ENCODE results near the gene EML4.

The EML4 gene

DNA sequence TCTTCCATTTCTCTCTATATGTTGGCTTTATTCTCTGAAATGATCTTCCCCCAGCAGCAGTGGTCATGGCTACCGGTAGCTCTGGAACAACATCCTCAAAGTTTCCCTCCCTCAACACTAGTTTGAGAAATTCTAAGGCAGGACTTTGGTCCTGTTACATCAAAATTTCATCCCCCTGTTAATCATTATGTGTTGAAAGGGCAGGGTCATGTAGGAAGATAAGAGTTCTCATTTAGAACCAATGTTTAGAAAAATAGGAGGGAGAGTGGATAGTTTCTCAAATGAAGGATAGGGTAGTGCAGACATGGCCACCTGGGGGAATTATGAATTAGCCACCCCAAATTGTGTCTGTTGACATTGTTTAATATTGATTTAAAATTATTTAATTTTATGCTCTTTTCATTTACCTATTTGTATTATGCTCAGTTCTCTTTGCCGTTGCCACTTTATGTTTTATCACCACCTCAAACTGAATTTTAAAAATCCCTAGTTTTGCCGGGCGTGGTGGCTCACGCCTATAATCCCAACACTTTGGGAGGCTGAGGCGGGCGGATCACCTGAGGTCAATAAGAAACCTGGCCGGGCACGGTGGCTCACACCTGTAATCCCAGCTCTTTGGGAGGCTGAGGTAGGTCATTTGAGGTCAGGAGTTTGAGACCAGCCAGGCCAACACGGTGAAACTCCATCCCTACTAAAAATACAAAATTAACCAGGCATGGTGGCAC, 22.3 kb downstream of the EML4 start:
- H3K4me3 ChIP-seq (ENCODE audit: low read length), result no peak overlapping the region
- no peak for DNase-seq (ENCODE audit: low read depth, low spot score)

DNA sequence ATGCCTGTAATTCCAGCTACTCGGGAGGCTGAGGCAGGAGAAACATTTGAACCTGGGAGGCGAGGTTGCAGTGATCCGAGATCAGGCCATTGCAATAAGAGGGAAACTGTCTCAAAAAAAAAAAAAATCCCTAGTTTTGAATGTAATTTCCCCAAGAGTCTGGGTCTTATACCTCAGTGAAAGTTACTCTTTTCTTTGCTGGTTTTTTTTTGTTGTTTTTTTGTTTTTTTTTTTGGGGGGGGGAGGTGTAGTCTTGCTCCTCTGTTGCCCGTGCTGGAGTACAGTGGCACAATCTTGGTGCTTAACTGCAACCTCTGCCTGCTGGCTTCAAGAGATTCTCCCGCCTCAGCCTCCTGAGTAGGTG, 22.8 kb downstream of the EML4 start:
- DNase-seq (ENCODE audit: low read depth, low spot score), result no peak
- H3K4me3 ChIP-seq (ENCODE audit: low read length), result no peak overlapping the region

DNA sequence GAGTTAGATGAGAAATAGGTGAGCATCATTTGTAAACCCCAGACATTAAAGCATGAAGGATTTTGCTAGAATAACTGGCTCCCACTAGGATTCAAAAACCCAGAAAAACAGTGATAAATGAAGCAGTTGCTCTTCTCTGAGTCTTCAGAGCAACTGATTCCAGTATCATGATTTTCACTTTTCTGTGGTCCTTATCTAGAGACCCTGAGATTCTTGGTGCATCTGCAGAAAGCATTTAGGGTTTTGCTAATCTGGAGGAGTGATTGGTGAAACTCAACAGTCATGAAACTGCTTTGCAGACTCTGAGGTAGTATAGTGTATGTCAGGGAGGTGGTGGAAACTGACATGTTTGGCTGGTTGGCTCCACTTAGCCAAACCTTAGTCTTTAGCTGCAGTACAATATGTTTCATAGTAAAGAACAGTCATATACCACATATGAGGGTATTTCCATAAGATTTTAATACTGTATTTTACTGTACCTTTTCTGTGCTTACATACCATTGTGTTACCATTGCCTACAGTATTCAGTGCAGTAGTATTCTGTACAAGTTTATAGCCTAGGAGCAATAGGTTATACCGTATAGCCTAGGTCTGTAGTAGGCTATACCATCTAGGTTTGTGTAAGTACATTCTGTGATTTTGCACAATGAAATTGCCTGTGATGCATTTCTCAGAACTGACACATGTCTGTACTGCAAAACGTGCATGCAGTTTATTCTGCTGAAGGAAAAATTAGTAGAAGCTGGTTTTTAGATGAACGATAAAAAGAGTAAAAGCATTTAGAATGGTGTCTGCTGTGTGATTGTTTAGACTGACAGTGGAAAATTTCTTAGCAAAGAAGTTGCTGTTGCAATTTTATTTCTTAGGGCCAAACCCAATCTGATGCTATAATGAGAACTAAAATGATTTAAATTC, 23.8 kb downstream of the EML4 start:
- H3K4me3 ChIP-seq (ENCODE audit: low read length), result no peak overlapping the region
- no peak for DNase-seq (ENCODE audit: low read depth, low spot score)

DNA sequence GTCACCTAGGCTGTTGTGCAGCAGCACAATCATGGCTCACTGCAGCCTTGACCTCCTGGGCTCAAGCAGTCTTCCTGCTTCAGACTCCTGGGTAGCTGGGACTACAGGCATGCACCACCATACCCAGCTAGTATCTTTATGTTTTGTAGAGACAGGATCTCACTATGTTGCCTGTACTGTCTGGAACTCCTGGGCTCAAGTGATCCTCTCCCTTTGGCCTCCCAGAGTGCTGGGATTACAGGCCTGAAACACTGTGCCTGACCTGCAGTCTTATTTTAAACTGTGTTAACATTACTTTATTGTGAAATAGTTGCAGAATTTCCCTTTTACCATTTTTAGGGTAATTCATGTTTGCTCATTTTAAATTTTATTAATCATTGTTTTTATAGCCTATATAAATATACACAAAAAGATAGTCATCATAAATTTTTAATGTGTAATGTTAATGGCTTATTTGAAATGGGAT, 24.6 kb downstream of the EML4 start:
- no peak overlapping the region for H3K4me3 ChIP-seq (ENCODE audit: low read length)
- DNase-seq (ENCODE audit: low read depth, low spot score), result no peak

DNA sequence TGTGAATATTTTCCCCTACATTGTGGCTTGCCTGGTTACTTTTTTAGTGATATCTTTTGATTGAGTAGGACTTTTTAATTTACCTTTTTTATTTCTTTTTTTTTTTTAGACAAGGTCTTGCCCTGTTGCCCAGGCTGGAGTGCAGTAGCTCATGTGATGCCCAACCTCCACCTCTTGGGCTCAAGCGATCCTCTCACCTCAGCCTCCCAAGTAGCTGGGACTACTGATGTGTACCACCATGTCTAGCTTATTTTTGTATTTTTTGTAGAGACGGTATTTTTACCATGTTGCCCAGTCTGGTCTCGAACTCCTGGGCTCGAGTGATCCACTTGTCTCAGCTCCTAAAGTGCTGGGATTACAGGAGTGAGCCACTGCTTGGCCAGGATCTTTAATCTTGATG, 25.3 kb downstream of the EML4 start:
- no peak overlapping the region for H3K4me3 ChIP-seq (ENCODE audit: low read length)
- DNase-seq (ENCODE audit: low read depth, low spot score), result no peak

DNA sequence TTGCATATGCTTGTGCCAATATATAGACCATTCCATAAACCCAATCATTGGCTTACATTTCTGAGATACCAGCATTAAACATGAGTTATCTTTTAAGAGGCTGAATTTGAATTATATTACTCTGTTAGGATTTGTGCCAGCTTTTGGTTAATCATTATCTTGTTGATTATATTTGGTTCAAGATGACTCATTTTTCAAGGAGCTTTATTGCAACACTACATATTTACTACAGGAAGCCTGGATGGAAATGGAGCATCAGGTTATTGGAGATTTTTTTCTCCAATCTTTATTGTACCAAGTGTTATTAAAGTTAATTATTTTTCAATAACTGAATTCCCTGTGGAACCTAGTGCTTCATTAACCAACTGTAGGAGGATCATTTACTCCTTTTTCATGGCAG, 26.4 kb downstream of the EML4 start:
- no peak overlapping the region for H3K4me3 ChIP-seq (ENCODE audit: low read length)

DNA sequence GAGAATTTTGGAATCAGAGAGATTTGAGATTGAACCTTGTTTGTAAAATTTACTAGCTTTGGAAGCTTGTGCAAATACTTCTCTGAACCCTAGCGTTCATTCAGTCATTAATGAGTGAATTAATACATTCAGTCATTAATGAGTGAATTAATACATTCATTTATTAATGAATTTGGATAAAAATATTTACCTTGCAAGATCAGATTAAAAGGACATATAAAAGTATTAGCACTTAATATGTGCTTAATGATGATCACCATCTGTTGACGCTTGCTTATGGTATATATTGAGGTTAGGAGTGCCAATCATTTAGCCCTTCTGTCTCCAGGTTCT, 26.9 kb downstream of the EML4 start:
- H3K4me3 ChIP-seq (ENCODE audit: low read length), result no peak overlapping the region
- no peak for DNase-seq (ENCODE audit: low read depth, low spot score)

More for the DNA sequence above, 26.4 kb downstream of the EML4 start:
- no peak for DNase-seq (ENCODE audit: low read depth, low spot score)

DNA sequence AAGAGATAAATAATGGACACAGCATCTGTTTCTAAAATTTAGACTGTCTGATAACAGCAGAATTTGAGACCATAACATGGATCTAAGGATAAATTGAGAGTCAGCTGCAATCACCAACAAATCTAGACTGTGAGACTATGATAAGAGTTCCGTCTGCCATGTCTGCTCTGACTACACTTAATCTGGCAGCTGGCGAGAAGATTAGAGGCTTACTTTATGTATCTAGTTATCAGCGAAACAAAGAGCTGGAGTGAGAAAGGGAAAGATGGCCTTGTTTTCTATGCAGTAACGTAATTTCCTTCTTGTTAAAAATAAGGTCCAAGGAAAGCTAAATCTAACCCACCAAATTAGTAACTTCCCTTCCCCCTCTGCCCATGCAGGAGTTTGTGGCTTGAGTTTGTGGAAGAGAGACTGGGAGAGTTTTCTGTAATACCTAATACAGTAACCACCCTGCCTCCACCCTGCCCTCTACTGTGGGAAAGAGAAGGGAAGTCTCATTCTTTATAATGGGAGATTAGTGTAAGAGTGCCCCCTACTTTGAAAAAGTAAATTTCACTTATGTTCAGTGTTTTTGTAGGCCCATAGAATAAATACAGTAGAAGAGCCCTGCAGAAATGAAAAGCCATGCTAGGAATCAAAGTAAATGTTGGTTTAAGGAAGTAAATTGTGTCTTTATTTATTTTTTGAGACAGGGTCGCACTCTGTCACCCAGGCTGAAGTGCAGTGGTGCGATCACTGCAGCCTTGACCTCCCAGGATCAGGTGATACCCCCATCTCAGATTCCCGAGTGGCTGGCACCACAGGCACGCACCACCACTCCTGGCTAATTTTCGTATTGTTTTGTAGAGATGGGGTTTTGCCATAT, 27.5 kb downstream of the EML4 start:
- no peak overlapping the region for H3K4me3 ChIP-seq (ENCODE audit: low read length)
- peak; percentile 18 for DNase-seq (ENCODE audit: low read depth, low spot score)

DNA sequence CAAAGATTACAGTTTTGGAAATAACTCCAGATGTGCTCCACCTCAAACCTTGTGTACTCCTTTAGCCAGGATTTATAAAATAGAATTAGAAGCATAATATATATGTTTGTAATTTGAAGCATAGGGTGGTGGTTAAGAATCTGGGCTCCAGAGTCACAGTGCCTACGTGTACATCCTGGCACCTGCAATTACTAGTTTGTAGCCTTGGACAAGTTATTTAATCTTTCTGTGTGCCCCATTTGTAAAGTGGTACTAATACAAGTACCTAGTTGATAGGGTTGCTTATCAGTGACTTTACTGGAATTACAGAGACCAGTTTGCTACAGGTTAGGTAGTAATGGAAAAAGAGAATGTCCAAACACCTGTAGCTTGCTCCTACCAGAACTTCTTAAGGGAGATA, 28.6 kb downstream of the EML4 start:
- no peak for DNase-seq (ENCODE audit: low read depth, low spot score)
- H3K4me3 ChIP-seq (ENCODE audit: low read length), result no peak overlapping the region

DNA sequence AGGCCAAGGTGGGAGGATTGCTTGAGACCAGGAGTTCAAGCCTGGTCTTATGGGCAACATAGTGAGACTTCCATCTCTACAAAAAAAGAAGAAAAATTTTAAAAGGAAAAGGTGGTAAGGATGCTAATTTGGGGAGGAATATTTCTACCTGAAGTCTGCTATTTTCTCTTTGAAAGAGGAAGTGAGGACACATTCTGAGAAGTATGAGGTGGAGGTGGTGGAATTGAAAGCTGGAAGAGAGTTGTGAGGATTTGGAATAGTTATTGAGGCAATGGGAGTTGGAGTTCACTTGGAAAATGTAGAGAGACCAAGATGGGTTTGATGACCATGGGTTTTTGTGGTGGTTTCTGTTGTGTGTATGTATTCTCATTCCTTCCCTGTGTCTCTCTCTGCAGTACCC, 29.3 kb downstream of the EML4 start:
- no peak for DNase-seq (ENCODE audit: low read depth, low spot score)
- H3K4me3 ChIP-seq (ENCODE audit: low read length), result no peak overlapping the region

DNA sequence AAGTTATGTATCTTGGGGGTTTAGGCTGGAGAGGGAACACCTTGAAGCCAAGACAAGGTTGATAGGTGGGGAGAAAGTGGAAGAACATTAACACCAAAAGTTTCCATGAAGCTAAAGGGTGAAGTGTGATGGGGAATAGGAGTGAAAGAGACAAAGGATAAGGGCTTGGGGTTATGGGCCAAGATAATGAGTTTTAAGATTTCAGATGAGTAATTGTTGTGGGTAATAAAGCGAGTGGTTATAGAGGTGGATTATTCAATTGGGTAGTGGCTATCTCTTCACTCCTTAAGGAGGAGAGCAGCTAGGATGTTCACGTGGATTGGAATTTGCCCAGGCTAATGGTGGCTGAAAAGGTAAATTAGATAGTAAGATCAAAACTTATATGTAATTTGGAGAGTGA, 29.8 kb downstream of the EML4 start:
- DNase-seq (ENCODE audit: low read depth, low spot score), result no peak
- H3K4me3 ChIP-seq (ENCODE audit: low read length), result no peak overlapping the region

DNA sequence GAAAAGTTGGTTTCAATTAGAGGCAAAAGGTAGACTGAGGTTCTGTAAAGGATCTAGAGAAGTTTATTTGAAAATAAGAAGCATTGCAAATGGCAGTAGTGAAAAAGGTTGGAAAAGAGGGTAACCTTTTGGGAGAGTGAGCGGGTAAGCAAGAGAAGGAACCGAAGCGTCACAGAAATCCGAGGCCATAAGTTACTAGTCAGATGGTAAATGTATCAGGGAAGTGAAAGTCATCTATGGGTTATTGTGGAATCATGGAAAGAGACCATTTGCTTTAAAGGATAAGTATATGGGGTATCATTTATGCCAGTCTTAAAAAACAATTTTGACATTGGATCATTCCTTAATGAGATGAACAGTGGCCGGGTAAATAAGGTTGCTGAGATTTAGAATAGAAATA, 30.5 kb downstream of the EML4 start:
- DNase-seq (ENCODE audit: low read depth, low spot score), result no peak
- H3K4me3 ChIP-seq (ENCODE audit: low read length), result no peak overlapping the region

DNA sequence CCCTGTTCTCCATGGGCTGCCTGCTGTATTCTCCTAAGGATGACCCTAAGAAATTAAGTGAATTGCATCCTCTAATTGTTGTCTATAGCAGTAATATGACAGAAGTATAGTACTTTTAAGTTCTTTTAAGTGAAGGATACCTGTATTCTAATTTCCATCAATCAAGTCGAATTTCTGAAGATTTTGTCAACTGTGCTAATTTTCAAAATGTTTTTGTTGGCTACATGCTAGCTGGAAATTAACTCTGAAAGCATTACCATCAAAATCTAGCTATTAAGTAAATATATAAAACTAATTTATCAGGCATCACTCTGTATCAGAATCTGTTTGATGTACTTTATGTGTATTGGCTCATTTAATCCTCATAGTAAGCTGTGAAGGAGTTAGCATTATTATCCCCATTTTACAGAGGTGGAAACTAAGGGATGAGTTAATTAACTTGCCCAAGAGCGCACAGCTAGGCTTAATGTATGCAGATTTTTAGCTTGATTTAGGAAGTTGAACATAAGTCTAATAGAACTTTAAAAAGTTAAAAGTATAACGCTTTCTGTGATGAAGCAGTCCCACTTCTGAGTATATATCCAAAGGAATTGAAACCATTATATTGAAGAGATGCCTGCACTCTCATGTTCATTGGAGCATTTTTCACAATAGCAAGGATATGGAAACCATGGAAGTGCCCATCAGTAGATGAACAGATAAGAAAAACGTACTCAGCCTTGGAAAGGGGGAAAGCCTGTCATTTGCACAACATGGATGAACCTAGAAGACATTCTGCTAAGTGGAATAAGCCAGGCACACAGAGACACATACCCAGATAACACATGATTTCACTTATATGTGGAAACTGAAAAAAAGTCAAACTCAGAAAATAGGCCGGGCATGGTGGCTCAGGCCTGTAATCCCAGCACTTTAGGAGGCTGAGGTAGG, 32.0 kb downstream of the EML4 start:
- no peak overlapping the region for H3K4me3 ChIP-seq (ENCODE audit: low read length)
- DNase-seq (ENCODE audit: low read depth, low spot score), result no peak

DNA sequence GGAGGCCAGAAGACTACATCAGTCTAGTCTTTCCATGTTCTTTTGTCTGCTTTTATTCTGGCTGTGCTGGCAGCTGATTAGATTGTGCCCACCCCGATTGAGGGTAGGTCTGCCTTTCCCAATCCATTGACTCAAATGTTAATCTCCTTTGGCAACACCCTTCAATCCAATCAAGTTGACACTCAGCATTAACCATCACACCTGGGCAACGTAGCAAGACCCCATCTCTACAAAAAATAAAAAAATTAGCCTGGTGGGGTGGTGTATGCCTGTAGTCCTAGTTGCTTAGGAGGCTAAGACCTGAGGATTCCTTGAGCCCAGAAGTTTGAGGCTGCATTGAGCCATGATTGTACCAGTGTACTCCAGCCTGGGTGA, 33.5 kb downstream of the EML4 start:
- DNase-seq (ENCODE audit: low read depth, low spot score), result no peak
- no peak overlapping the region for H3K4me3 ChIP-seq (ENCODE audit: low read length)

DNA sequence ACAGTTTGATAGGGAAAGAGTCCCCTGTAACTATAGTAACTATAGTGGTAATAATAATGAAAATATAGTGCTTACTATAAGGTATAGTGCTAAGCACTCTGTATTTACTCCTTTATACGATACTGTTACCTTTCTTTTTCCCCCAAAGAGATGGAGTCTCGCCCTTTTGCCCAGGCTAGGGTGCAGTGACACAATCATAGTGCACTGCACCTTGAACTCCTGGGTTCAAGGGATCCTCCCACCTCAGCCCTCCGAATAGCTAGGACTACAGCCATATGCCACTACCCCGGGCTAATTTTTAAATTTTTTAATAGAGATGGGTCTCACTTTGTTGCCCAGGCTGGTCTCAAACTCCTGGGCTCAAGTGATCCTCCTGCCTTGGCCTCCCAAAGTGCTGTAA, 34.6 kb downstream of the EML4 start:
- H3K4me3 ChIP-seq (ENCODE audit: low read length), result no peak overlapping the region
- DNase-seq (ENCODE audit: low read depth, low spot score), result no peak

DNA sequence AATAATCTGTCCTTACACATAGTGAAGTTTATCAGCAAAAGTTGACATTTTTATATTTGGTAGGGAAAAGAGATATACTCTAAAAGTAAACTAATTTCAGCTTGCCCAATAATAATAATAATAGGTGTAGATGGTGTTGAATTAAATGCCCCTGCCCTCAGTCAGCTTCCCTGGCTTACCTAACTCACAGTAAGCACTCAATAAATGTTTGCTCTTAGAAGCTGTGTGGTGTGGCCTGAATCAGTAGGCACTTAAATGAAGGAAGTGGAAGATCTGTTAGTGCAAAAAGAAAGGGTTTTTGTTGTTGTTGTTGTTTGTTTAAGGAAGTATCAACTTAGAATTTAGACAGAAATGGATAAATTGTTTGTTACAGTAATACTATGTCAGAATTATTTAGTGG, 36.2 kb downstream of the EML4 start:
- no peak for DNase-seq (ENCODE audit: low read depth, low spot score)
- no peak overlapping the region for H3K4me3 ChIP-seq (ENCODE audit: low read length)

DNA sequence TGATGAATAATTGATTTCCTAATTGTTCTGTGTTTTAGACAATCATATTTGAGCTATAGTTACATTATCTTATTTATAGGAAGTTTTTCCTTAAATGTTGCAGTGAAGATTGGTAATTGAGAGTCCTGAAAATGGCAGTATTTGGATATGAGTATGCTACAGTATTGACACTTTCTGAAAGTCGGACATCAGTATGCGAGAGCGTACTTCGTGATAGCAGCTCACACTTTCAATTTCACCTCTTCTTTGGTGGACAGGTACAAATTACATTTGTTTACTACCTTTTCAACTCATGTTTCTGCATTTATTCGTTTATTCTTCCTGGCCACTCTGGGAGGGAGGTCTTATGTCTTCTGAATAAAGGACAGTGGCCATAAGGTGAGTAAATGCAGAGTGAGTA, 38.7 kb downstream of the EML4 start:
- DNase-seq (ENCODE audit: low read depth, low spot score), result no peak
- H3K4me3 ChIP-seq (ENCODE audit: low read length), result no peak overlapping the region

DNA sequence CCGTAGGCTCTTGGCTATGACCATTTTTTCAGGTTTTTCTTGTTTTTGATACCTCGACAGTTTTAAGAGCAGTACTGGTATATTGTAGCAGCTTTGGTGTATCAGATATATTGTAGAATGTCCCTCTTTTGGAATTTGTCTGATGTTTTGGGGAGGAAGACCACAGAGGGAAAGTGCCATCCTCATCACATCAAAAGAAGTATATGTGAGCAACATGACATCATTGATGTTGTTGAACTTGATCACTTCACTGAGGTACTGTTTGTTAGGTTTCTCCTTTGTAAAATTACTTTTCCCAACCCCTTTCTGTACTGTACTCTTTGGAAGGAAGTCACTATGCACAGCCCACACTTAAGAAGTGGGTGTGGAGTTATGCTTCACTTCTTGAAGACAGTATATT, 41.0 kb downstream of the EML4 start:
- DNase-seq (ENCODE audit: low read depth, low spot score), result no peak
- no peak overlapping the region for H3K4me3 ChIP-seq (ENCODE audit: low read length)

DNA sequence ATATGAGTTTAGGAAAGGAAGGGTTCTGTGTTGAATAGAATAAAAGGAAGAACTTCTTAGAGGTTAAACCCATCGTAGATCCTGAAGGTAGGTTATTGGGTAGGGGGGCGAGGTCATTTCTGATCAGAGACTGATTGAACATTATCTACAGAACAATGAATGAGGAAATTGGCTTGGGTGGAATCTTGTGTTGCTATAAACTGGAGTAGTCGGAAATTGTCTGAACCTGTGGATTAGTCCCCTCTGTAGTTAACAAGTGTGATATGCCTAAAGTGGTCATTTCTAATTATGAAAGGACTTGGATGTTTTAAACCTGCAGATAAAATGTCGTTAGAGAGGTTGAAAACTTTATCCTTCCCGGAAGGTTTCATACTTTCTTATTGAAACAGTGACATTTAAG, 42.1 kb downstream of the EML4 start:
- no peak overlapping the region for H3K4me3 ChIP-seq (ENCODE audit: low read length)
- no peak for DNase-seq (ENCODE audit: low read depth, low spot score)
